ENCODE results near the gene PRDX4.
"Not testable (repeated sequence)": the region's sequence is repeated elsewhere in the genome, so short reads cannot be mapped to it uniquely, and the experiment has no call there.

The PRDX4 gene

DNA sequence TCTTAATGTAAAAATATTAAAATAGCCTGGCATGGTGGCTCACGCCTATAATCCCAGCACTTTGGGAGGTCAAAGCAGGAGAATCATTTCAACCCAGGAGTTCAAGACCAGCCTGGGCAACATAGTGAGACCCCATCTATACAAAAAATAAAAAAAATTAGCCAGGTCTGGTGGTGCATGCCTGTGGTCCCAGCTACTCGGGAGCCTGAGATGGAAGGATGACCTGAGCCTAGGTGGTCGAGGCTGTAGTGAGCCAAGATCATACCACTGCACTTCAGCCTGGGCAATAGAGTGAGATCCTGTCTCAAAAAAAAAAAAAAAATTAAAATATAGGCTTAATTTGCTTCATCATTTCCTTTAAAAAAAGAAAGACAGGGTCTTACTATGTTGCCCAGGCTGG is 9.2 kb downstream of the PRDX4 start:
- DNase-seq = not testable (repeated sequence)

DNA sequence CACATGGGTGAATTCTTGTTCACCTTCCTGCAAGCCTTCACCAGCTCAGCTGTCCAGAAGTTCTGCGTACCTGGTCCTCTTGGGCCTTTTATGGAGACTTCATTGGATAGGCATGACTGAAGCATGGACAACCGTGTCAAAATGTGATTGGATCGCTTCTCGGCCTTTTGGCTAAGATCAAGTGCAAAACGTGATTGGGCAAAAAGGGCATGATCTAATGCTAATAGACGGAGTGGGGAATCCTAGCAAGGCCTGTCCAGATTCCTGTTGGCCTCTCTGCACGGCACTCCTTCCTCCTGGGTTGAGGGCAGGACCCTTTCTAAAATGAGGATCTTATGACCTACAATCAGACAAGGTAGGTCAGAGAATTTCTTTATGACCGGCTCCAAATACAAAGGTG is 24.9 kb downstream of the PRDX4 start:
- no peak for DNase-seq

GRCh38 chrX:23694606-23695005 is 27.3 kb downstream of the PRDX4 start:
- DNase-seq = peak; percentile 13 to 25

- DNase-seq = peak in 1 of 2 experiments; percentile 0
These were observed 32.4 kb downstream of the PRDX4 start for GRCh38 chrX:23699636-23700194.

GRCh38 chrX:23704673-23705206 is 37.4 kb downstream of the PRDX4 start:
- no peak for DNase-seq

GRCh38 chrX:23705235-23705634 is 37.9 kb downstream of the PRDX4 start:
- no peak for DNase-seq

DNA sequence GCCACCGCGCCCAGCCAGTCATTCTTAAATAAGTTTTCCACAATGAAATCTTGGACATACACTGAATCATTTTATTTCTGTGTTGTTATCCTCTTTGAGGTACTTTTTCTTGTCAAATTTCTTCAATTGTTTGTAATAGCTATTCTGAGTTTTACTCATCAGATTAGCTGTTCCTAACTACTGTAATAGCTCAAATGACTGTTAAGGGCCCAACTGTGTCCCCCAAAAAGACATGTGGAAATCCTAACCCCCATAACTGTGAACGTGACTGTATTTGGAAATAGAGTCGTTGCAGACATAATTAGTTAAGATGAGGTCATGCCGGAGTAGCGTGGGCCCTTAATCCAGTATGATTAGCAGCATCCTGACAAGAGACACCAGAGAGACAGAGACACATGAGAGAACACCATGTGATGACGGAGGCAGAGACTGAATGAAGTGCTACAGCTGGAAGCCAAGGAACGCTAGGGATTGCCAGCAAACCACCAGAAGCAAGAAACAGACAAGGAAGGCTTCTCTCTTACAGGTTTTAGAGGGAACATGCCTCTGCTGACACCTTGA is 52.9 kb downstream of the PRDX4 start:
- no peak for DNase-seq

GRCh38 chrX:23726191-23726590 is 58.9 kb downstream of the PRDX4 start:
- DNase-seq = no peak

DNA sequence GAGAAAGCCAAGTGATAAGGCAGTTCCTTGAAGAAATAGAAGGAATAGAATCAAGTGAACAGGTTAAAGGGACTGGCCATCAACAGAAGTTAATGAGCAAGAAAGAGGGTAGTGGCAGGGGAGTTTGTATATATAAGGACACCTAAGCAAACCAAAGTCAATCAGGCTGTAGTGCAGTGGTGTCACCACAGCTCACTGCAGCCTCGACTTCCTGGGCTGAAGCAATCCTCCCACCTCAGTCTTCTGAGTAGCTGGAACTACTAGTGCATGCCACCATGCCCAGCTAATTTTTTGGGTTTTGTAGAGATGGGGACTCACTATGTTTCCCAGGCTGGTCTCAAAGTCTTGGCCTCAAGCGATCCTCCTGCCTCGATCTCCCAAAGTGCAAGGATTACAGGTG is 59.9 kb downstream of the PRDX4 start:
- DNase-seq = no peak

GRCh38 chrX:23729214-23729613 is 61.9 kb downstream of the PRDX4 start:
- no peak for DNase-seq

DNA sequence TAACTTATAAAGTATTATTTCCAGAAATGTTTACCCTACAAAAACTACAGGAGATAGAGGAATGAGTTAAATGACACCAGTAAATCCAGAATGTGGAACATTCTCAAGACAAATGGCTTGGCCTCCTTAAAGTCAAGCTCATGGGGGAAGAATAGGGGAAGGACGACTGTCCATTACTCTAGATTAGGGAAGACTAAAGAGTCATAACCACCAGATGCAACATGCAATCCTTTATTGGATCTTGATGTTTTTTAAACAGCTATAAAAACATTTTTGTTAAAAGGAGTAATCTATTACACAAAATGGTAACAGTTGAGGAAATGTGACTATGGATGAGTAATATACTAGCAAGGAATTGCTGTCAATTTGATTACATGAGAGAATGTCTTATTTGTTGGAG is 64.7 kb downstream of the PRDX4 start:
- no peak for DNase-seq

DNA sequence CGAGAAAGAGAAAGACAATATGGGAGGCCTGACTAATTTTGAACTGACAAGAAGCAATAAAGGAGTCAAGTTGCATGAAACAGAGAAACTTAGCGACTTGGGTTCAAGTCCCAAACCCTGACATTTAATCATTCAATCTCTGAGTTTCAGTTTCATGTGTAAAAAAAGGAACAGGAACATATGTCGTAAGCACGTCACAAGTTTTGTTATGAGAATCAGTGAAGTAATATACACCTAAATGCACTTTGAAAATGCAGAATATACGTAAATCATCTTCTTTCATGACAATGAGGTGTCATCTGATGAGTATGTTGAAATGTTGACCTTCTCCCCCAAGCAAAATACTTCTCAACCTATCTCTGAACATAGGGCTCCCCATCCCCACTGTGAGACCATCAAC is 65.4 kb downstream of the PRDX4 start:
- no peak for DNase-seq

Measured in stimulated activated CD4-positive, alpha-beta T cell treated with anti-CD3 and anti-CD28 coated beads, Interleukin-4, amount 100 ng/mL, for 4 hours (primary cell).